CD14-positive monocyte (primary cell): ENCODE results near the gene COL4A4. TPM values are rescaled to one million over a fixed set of nuclear protein-coding genes. Genes with fewer than 3 reads are reported as not detected.

Experiments
- DNase-seq, 3 donors: peaks; one replicate each; pipeline ENCODE4 v3.0.0-alpha.2; 2011 to 2022
- H2AFZ ChIP-seq: 2 replicates; pipeline ENCODE4 v1.6.0; 2012; ENCODE audit warnings: mild to moderate bottlenecking, low read depth, low read length, inconsistent platforms; ENCODE audit not compliant: insufficient read depth, poor library complexity, severe bottlenecking
- H3K27ac ChIP-seq, 2 donors: 1 replicate in 1 of 2; 2 replicates in 1 of 2; pipeline ENCODE4 v1.5.1; 2012 to 2013; ENCODE audit warnings: low read length in 2 of 2, control low read depth in 1 of 2, inconsistent platforms in 1 of 2, low read depth in 1 of 2, mild to moderate bottlenecking in 1 of 2
- H3K27me3 ChIP-seq, 2 donors: one replicate each; pipeline versions ENCODE4 v1.6.0 to v1.6.1; 2011 to 2013; ENCODE audit warnings: low read length in 2 of 2; ENCODE audit not compliant: control insufficient read depth in 2 of 2, insufficient read depth in 2 of 2
- H3K36me3 ChIP-seq, 2 donors: replicated peaks in 1 of 2; 1 replicate in 1 of 2; 2 replicates in 1 of 2; pipeline versions ENCODE4 v1.5.1 to v1.6.1; 2012 to 2013; ENCODE audit warnings: low read length in 2 of 2, control low read depth in 1 of 2, inconsistent platforms in 1 of 2, mild to moderate bottlenecking in 1 of 2; ENCODE audit not compliant: insufficient read depth in 2 of 2, control insufficient read depth in 1 of 2
- H3K4me1 ChIP-seq, 2 donors: 1 replicate in 1 of 2; 2 replicates in 1 of 2; pipeline versions ENCODE4 v1.5.1 to v1.6.1; 2012 to 2013; ENCODE audit warnings: low read length in 2 of 2, control low read depth in 1 of 2, inconsistent platforms in 1 of 2, mild to moderate bottlenecking in 1 of 2, moderate library complexity in 1 of 2; ENCODE audit not compliant: insufficient read depth in 2 of 2, control insufficient read depth in 1 of 2
- H3K4me2 ChIP-seq: replicated peaks from 2 replicates; pipeline ENCODE3; 2012; ENCODE audit warnings: low read length, moderate library complexity, mild to moderate bottlenecking; ENCODE audit not compliant: poor library complexity, severe bottlenecking; ENCODE audit errors: extremely low read depth
- H3K4me3 ChIP-seq, 3 experiments: fragments of 200-600 bp in 1 of 3; sonication (generic) in 1 of 3; replicated peaks in 1 of 3; 1 replicate in 2 of 3; 2 replicates in 1 of 3; pipeline ENCODE4 v1.5.1; 2011 to 2013; ENCODE audit warnings: low read length in 3 of 3, mild to moderate bottlenecking in 3 of 3, control low read depth in 2 of 3, low read depth in 2 of 3, inconsistent platforms in 1 of 3, moderate library complexity in 1 of 3
- H3K79me2 ChIP-seq: 2 replicates; pipeline ENCODE4 v1.6.0; 2012; ENCODE audit warnings: mild to moderate bottlenecking, control low read depth, inconsistent platforms, low read length, moderate library complexity; ENCODE audit not compliant: insufficient read depth
- H3K9ac ChIP-seq: 2 replicates; pipeline ENCODE4 v1.6.0; 2017; ENCODE audit warnings: low read length, mild to moderate bottlenecking; ENCODE audit not compliant: insufficient read depth, poor library complexity, severe bottlenecking
- H3K9me3 ChIP-seq, 2 donors: replicated peaks in 1 of 2; 1 replicate in 1 of 2; 2 replicates in 1 of 2; pipeline versions ENCODE4 v1.5.1 to v1.6.1; 2012 to 2013; ENCODE audit warnings: low read length in 2 of 2, control low read depth in 1 of 2; ENCODE audit not compliant: control insufficient read depth in 1 of 2, insufficient read depth in 1 of 2
- H4K20me1 ChIP-seq: 2 replicates; pipeline ENCODE4 v1.6.0; 2012; ENCODE audit warnings: mild to moderate bottlenecking, low read length, control low read depth, moderate library complexity; ENCODE audit not compliant: insufficient read depth
- H3K27ac Mint-ChIP-seq, 7 donors: one replicate each; pipeline ENCODE4 v1.8.0; 2020; ENCODE audit warnings: mild to moderate bottlenecking in 7 of 7, mixed read lengths in 7 of 7, moderate library complexity in 6 of 7, inconsistent platforms in 2 of 7
- H3K27me3 Mint-ChIP-seq, 3 donors: one replicate each; pipeline ENCODE4 v1.8.0; 2021 to 2022; ENCODE audit warnings: low read depth in 3 of 3, mild to moderate bottlenecking in 3 of 3, mixed read lengths in 3 of 3, moderate library complexity in 3 of 3, inconsistent platforms in 1 of 3
- H3K36me3 Mint-ChIP-seq, 2 donors: one replicate each; pipeline ENCODE4 v1.8.0; 2020; ENCODE audit warnings: mixed read lengths in 2 of 2, inconsistent platforms in 1 of 2, mild to moderate bottlenecking in 1 of 2
- H3K4me1 Mint-ChIP-seq: one replicate; pipeline ENCODE4 v1.8.0; 2020; ENCODE audit warnings: mild to moderate bottlenecking, mixed read lengths
- H3K4me3 Mint-ChIP-seq, 2 donors: one replicate each; pipeline ENCODE4 v1.8.0; 2020; ENCODE audit warnings: mild to moderate bottlenecking in 2 of 2, mixed read lengths in 2 of 2, moderate library complexity in 1 of 2
- H3K9me3 Mint-ChIP-seq, 7 donors: one replicate each; pipeline ENCODE4 v1.8.0; 2020 to 2022; ENCODE audit warnings: mixed read lengths in 7 of 7, mild to moderate bottlenecking in 6 of 7, moderate library complexity in 6 of 7, inconsistent platforms in 2 of 7
- CTCF ChIP-seq: fragments of 200-600 bp; IDR thresholded peaks from one replicate; pipeline ENCODE4 v1.8.0; 2022; ENCODE audit warnings: antibody characterized with exemption, mild to moderate bottlenecking
- WGBS: methylation state at CpG from one replicate; pipeline ENCODE4 v1.1.5; 2013; ENCODE audit warnings: missing lambda C conversion rate; ENCODE audit not compliant: insufficient coverage; 5-methylcytosine and 5-hydroxymethylcytosine counted together
- intact Hi-C, 2 donors: fragments of 100-400 bp; cut with micrococcal nuclease; formaldehyde crosslinking; loops; one replicate each; pipeline versions ENCODE4 v1.15.0 to v1.15.1; 2023
- polyA plus RNA-seq, 3 donors: library from polyadenylated mRNA; depleted of rRNA in 1 of 3; unstranded in 2 of 3; stranded (reverse) in 1 of 3; fragments of 300-500 nt in 2 of 3; fragments of >200 nt in 1 of 3; fragmentation: Illumina TruSeq in 2 of 3; gene quantifications; 1 replicate in 2 of 3; 2 replicates in 1 of 3; pipeline ENCODE4 v1.2.3, GENCODE V29; 2012 to 2021

COL4A4 gene
- polyA plus RNA-seq, 3 donors, result 0.03 TPM; not detected in 2

- Histone ChIP-seq H3K79me2 (no peaks in the 10 kb centered on the region), H3K36me3 (no peaks in the 10 kb centered on the region), H4K20me1 (no peaks in the 10 kb centered on the region), H3K4me1 (no peaks in the 10 kb centered on the region), H3K4me3 (no peak overlapping the region), H3K9ac (no peak overlapping the region), H3K27me3 (no peaks in the 10 kb centered on the region), H3K27ac (no peak overlapping the region), H3K4me2 (no peak overlapping the region), H3K9me3 (no peaks in the 10 kb centered on the region), H2AFZ (no peak overlapping the region)
- Mint-ChIP-seq H3K4me3 (no peak overlapping the region), H3K36me3 (no peaks in the 10 kb centered on the region), H3K4me1 (peaks cover 2% of the 10 kb centered on the region), H3K27me3 (peaks cover 0 to 9% (median 4%) of the 10 kb centered on the region in 3 donors), H3K9me3 (no peaks in the 10 kb centered on the region), H3K27ac (no peak overlapping the region)
- no peak for TF ChIP-seq CTCF
- no peak for DNase-seq
- 86% methylated on average over 3 of the region's 5 CpGs for WGBS
- intact Hi-C loops, result loop anchor here (10.0 kb wide), 2 partner anchors 1429 to 1439 kb away; no protein-coding TSS in a partner anchor
Observed at GRCh38 chr2:227103583-227103982, 60.4 kb downstream of the COL4A4 start.

GRCh38 chr2:227099340-227099739 is 64.7 kb downstream of the COL4A4 start:
- H3K79me2 ChIP-seq, result no peaks in the 10 kb centered on the region
- H3K9ac ChIP-seq, result no peak overlapping the region
- TF ChIP-seq CTCF, result no peak
- no peaks in the 10 kb centered on the region for H3K27me3 ChIP-seq
- H3K27ac Mint-ChIP-seq, result no peak overlapping the region
- H4K20me1 ChIP-seq, result no peaks in the 10 kb centered on the region
- H3K4me2 ChIP-seq, result no peak overlapping the region
- no peak overlapping the region for H3K4me3 Mint-ChIP-seq
- 80% methylated on average over 1 of the region's 4 CpGs for WGBS
- no peak overlapping the region for H2AFZ ChIP-seq
- no peaks in the 10 kb centered on the region for H3K36me3 ChIP-seq
- H3K4me1 Mint-ChIP-seq, result no peaks in the 10 kb centered on the region
- intact Hi-C loops, result no loop called here
- H3K4me3 ChIP-seq, result no peak overlapping the region
- H3K4me1 ChIP-seq, result no peaks in the 10 kb centered on the region
- H3K27ac ChIP-seq, result no peak overlapping the region
- no peaks in the 10 kb centered on the region for H3K9me3 ChIP-seq
- no peaks in the 10 kb centered on the region for H3K9me3 Mint-ChIP-seq
- no peaks in the 10 kb centered on the region for H3K36me3 Mint-ChIP-seq
- no peak for DNase-seq
- peaks cover 0 to 9% (median 5%) of the 10 kb centered on the region in 3 donors for H3K27me3 Mint-ChIP-seq
